ENCODE data around the gene NRXN3. TPM values are rescaled to one million over a fixed set of nuclear protein-coding genes. Genes with fewer than 3 reads are reported as not detected.

Gene NRXN3
- total RNA-seq, 4 donors from 2014 or later, result 0.56 to 1.6 (median 1.1) TPM

DNA sequence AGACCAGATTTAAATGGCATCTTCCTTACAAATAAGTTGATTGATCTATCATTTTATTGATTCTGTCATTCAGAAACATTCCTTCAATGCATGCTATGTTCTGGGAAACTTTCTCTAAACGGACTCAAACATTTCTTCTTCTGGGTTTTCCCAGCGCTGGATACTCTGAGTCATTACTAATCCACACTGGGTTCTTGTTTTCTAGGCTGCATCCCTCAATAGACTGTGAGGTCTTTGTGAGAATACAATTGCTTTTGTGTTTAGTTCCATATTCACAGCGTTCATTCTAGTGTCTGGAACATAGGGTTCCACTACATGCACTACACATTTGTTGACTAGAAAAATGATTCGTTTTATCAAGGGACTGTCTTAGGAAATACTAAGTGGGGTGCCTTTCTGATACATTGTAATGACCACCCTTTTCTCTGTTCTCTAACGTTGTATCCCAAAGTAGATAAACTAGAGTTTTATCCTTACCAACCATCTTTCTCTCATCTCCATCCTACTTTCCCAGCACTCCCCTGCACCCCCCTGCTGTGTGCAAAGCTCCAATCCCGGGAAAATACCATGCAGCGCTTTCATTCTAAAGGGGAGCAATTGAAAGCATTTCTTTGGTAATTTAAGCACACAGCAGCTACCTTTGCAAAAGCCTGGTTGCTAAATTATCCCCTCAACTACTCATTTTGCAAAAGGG lies 1162.5 kb downstream of the NRXN3 start:
- Histone ChIP-seq H3K36me3 (no peaks in the 10 kb centered on the region), H3K4me3 (replicated peaks in 1 of 3) (no peak overlapping the region), H3K9me3 (no peaks in the 10 kb centered on the region), H3K27me3 (no peaks in the 10 kb centered on the region), H3K4me1 (no peaks in the 10 kb centered on the region), H3K27ac (no peak overlapping the region)
- intact Hi-C loops (cut with DNase I), result no loop called here
- WGBS, 2 donors, result 41 to 51% methylated on average over 7 of the region's 7 CpGs
- DNase-seq, result no peak
- TF ChIP-seq, protein P1, sequence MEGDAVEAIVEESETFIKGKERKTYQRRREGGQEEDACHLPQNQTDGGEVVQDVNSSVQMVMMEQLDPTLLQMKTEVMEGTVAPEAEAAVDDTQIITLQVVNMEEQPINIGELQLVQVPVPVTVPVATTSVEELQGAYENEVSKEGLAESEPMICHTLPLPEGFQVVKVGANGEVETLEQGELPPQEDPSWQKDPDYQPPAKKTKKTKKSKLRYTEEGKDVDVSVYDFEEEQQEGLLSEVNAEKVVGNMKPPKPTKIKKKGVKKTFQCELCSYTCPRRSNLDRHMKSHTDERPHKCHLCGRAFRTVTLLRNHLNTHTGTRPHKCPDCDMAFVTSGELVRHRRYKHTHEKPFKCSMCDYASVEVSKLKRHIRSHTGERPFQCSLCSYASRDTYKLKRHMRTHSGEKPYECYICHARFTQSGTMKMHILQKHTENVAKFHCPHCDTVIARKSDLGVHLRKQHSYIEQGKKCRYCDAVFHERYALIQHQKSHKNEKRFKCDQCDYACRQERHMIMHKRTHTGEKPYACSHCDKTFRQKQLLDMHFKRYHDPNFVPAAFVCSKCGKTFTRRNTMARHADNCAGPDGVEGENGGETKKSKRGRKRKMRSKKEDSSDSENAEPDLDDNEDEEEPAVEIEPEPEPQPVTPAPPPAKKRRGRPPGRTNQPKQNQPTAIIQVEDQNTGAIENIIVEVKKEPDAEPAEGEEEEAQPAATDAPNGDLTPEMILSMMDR (IDR thresholded peaks at IDR 0.05), result no peak
- TF ChIP-seq POLR2A (IDR thresholded peaks at IDR 0.05), result no peak

DNA sequence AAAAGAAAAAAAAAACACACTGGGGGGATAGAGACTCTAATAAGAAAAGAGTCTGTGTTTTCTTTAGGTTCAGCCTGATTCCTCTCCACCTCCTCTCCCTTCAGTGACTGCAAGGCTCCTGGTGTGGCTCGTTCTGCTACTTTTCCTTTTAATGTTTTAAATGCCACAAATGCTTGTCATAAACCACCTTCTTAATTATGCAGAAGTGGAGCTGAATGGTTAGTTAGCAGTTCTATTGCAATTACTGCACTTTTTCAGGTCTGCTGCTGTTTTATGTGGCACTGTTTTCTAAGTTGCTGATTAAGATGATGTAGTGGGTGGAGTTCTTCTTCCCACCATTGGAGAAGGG lies 1163.0 kb downstream of the NRXN3 start:
- intact Hi-C loops (cut with DNase I), result no loop called here
- TF ChIP-seq, protein P1 (IDR thresholded peaks at IDR 0.05), result no peak
- no peak for TF ChIP-seq POLR2A (IDR thresholded peaks at IDR 0.05)
- no peaks in the 10 kb centered on the region for H3K9me3 ChIP-seq
- no peaks in the 10 kb centered on the region for H3K27me3 ChIP-seq
- no peak for DNase-seq
- no peaks in the 10 kb centered on the region for H3K36me3 ChIP-seq
- H3K4me3 ChIP-seq (replicated peaks in 1 of 3), result no peak overlapping the region
- H3K4me1 ChIP-seq, result no peaks in the 10 kb centered on the region
- WGBS, 2 donors, result 15 to 25% methylated on average over 1 of the region's 1 CpG
- H3K27ac ChIP-seq, result no peak overlapping the region

DNA sequence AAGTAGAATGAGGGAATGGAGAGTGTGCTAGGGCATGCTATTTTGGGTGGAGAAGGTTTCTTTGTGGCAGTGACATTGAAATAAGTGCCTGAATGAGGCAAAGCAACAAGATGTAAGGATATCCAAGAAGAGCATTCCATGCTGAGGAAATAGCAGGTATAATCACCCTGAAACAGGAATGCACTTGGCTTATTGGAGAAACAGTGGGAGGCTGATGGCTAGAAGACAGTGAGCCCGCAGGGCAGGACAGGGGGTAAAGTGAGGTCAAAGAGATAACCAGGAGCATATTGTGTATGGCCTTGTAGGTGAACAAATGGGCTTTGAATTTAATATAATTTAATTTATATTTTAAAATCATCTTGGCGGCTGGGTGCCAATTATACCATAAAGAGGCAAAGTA lies 1164.1 kb downstream of the NRXN3 start:
- intact Hi-C loops (cut with DNase I), result no loop called here
- no peak for DNase-seq
- Histone ChIP-seq H3K9me3 (no peaks in the 10 kb centered on the region), H3K4me1 (no peaks in the 10 kb centered on the region), H3K4me3 (replicated peaks in 1 of 3) (no peak overlapping the region), H3K27ac (no peak overlapping the region), H3K36me3 (no peaks in the 10 kb centered on the region), H3K27me3 (no peaks in the 10 kb centered on the region)
- WGBS, 2 donors, result 87 to 88% methylated on average over 2 of the region's 2 CpGs
- TF ChIP-seq, protein P1 (IDR thresholded peaks at IDR 0.05), result no peak
- TF ChIP-seq POLR2A (IDR thresholded peaks at IDR 0.05), result no peak

DNA sequence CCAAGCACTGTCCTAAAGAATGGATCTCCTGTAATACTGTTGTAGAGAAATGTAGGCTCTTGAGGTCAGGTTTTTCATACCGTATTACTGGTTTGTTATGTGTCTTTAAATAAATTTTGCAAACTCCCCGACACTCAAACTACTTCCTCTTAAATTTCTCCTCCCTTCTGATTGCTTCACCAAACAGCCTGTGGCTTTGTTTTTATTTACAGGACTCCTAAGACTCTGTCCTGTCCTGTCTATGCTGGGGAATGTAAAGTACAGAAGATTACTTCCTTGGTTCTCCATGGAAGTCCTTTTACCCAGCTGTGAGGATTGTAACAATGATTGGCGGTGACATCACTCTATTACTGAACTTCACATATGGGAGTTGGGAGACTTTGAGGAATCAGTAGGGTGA lies 1167.6 kb downstream of the NRXN3 start:
- Histone ChIP-seq H3K9me3 (no peaks in the 10 kb centered on the region), H3K27ac (no peak overlapping the region), H3K4me3 (replicated peaks in 1 of 3) (no peak overlapping the region), H3K27me3 (no peaks in the 10 kb centered on the region), H3K36me3 (no peaks in the 10 kb centered on the region), H3K4me1 (no peaks in the 10 kb centered on the region)
- intact Hi-C loops (cut with DNase I), result no loop called here
- TF ChIP-seq, protein P1 (IDR thresholded peaks at IDR 0.05), result no peak
- no peak for TF ChIP-seq POLR2A (IDR thresholded peaks at IDR 0.05)
- 78 to 88% methylated on average over 3 of the region's 3 CpGs for WGBS, 2 donors
- no peak for DNase-seq

DNA sequence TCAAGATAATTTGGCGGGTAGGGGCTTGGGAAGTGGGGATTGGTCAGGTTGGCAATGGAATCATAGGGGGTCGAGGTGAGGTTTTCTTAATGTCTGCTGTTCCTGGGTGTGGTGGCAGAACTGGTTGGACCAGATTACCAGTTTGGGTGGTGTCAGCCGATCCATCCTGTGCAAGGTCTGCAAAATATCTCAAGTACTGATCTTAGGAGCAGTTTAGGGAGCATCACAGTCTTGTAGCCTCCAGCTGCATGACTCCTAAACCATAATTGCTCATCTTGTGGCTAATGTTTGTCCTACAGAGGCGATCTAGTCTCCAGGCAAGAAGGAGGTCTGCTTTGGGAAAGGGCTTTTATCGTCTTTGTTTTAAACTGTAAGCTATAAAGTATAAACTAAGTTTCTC lies 1172.8 kb downstream of the NRXN3 start:
- intact Hi-C loops (cut with DNase I), result no loop called here
- no peak overlapping the region for H3K27ac ChIP-seq
- no peaks in the 10 kb centered on the region for H3K36me3 ChIP-seq
- DNase-seq, result no peak
- H3K4me1 ChIP-seq, result no peaks in the 10 kb centered on the region
- 58 to 64% methylated on average over 5 of the region's 5 CpGs for WGBS, 2 donors
- H3K9me3 ChIP-seq, result no peaks in the 10 kb centered on the region
- TF ChIP-seq, protein P1 (IDR thresholded peaks at IDR 0.05), result no peak
- no peak for TF ChIP-seq POLR2A (IDR thresholded peaks at IDR 0.05)
- no peaks in the 10 kb centered on the region for H3K27me3 ChIP-seq
- H3K4me3 ChIP-seq (replicated peaks in 1 of 3), result no peak overlapping the region
